HG02571 (cell line): ENCODE data around the gene SLC35F2.
"Not testable (repeated sequence)": the region's sequence is repeated elsewhere in the genome, so short reads cannot be mapped to it uniquely, and the experiment has no call there.

Source experiments
- ATAC-seq: cut with Tn5 transposase; IDR thresholded peaks from one replicate; pipeline ENCODE4 v1.9.1; 2021; ENCODE audit warnings: mild to moderate bottlenecking, moderate library complexity; ENCODE audit not compliant: unreplicated experiment

The SLC35F2 gene

GRCh38 chr11:107842412-107843100 is 16.0 kb downstream of the SLC35F2 start:
- ATAC-seq: no peak

GRCh38 chr11:107840129-107840484 is 18.5 kb downstream of the SLC35F2 start:
- ATAC-seq: no peak

- ATAC-seq: no peak
Measured at GRCh38 chr11:107836851-107837250, 21.7 kb downstream of the SLC35F2 start.

GRCh38 chr11:107834995-107835394 is 23.6 kb downstream of the SLC35F2 start:
- no peak for ATAC-seq

DNA sequence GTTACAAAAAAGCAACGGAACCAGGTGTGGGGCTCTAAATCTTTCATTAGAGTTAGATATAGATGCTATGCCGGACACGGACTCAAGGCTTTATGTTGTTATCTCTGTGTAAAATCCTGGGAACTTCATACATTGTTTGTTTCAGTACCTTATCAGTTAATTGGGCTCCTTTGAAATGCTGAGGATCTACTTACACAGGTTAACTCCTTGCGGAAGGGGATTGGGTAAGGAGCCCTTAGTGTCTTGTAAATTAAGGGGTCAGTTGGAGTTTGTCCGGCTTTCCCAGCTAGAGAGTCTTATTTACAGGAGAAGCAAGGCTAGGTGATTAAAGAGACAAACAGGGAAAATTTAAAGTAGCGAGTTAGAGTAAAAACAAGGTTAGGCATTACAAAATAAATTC is 24.7 kb downstream of the SLC35F2 start:
- ATAC-seq: not testable (repeated sequence)

DNA sequence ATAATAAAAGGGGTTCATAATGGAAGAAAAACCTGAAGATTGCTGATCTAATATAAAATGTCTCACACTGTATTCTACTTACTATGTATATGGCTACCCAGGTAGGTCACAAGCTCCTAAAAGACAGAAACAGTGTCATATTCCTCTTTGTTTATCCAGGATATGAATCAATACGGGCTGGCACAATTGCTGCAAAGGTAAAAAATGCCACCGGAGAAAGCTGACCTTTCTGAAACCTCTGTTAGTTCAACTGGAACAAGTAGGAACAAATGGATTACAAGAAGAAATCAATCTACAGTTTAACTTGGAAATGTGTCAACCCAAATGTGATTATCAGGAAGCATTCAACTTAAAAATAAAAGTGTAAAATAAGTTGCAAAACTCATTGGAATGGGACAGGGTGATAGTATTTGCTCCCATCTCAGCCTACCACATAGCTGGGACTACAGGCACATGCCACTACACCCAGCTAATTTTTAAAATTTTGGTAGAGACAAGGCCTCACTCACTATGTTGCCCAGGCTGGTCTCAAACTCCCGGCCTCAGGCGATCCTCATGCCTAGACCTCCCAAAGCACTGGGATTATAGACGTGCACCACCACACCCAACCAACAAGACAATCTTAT is 27.6 kb downstream of the SLC35F2 start:
- ATAC-seq: no peak

- no peak for ATAC-seq
Measured at GRCh38 chr11:107827041-107827440, 31.5 kb downstream of the SLC35F2 start.

DNA sequence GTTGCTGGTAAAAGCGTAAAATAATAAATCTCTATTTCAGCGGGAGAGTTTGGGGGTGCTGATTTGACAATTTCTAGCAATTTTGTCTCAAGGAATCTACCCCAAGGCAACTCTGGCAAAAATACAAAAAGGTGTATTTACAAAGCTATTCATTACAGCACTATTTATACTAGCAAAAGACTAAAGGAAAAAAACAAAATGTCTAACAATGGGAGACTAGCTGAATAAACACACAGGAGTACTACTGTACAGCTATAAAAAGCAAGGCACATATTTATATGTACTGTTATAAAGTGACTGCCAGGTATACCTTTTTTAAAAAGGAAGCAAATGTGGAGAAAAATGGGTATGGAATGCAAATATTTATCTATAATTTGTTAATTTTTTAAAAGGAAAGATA is 32.7 kb downstream of the SLC35F2 start:
- no peak for ATAC-seq

- no peak for ATAC-seq
Measured at GRCh38 chr11:107824668-107825369, 33.8 kb downstream of the SLC35F2 start.

- ATAC-seq: no peak
Measured at GRCh38 chr11:107821199-107821927, 37.2 kb downstream of the SLC35F2 start.

- no peak for ATAC-seq
Measured at GRCh38 chr11:107819361-107820014, 39.1 kb downstream of the SLC35F2 start.

- ATAC-seq: no peak
Measured at GRCh38 chr11:107818491-107818890, 40.1 kb downstream of the SLC35F2 start.

- no peak for ATAC-seq
Measured at GRCh38 chr11:107816028-107816427, 42.6 kb downstream of the SLC35F2 start.

DNA sequence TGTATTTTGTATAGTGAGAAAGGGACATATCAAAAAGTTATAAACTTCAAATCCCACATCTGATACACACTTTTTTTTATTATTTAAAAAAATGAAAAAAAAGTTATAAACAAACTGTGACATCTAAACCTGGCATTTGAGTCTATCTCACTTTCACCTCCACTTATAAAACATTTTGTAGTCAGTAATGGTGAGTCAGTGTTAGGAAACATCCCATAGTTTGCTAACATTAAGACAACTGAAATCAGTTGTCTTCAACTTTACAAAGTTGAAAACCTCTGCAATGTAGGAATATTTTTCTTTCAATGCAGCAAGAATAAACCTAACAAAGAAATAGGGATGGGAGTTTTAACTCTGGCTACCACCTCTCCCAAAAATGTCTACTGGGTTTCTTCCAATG is 47.7 kb downstream of the SLC35F2 start:
- no peak for ATAC-seq

DNA sequence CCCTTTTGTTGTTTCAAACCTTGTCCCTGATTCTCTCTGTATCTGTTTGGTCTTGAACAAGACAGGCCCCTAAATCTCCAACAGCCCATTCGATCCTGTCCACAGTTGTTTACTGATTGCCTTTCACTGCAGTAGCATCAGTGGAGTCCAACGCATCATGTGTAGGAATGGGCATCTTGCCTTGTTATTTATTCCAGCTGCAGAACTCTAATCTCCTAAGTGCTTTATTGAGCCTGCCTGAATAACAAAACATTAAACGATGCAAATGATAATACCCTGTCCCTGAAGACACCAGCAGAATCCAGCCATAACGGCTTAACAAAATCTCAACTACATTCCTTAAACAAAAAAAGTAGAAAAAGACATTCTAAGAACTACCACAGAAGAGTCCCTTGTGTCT is 50.1 kb downstream of the SLC35F2 start:
- no peak for ATAC-seq

DNA sequence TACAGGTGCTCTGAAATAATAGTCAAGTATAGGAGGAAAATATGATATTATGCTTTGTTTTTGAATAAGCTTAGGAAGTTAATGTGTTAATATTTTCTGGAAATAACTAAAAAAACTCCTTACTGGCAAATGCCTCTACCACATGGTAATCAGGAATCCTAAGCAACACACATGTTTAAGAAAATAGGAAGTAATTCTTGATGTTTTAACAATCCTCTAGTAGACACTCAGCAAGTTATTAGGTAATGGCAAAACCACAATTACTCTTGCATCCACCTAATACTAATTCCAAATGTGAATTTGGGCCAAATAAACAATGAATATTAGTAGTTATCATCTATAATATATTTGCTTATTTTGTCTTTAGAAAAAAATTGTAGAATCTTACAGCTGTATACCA is 53.6 kb downstream of the SLC35F2 start:
- no peak for ATAC-seq

DNA sequence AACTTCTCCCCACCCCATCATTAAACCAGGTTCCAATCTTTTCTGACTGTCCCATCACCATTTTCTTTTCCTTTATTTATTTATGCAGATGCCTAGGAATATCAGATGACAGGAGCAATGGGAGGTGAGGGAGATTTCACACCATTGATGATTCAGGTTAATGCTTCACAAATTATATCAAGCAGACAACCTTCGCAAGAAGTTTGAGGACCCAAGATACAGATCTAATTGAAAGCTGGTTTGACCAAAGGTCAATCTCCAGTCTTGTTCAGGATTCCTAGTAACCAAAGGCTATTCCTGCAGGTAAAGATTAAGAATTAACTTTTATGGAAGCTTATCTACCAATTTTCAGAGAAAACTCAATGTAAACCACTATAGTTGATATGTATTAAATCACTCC is 54.4 kb downstream of the SLC35F2 start:
- ATAC-seq: no peak

- ATAC-seq: no peak
Measured at GRCh38 chr11:107801641-107802040, 56.9 kb downstream of the SLC35F2 start.

DNA sequence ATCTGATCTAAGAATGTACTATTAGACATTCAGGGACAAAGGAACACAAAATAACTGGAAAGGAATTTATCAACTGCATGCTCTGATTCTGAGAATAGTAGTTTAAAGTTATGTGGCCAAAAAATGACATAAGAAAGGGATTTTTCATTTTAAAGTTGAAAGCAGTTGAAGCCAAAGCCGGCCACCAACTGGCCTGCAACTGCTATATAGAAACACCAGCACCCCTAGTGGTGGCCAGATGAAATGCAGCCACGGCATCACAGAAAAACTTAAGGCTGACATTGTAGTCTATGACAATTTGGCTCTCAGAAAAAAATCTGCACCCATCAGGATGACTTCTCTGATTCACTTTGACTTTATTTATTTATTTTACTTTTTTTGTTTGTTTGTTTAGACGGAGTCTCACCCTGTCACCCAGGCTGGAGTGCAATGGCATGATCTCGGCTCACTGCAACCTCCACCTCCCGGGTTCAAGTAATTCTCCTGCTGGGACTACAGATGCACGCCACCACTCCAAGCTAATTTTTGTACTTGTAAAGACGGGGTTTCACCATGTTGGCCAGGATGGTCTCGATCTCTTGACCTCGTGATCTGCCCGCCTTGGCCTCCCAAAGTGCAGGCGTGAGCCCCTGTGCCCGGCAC is 59.2 kb downstream of the SLC35F2 start:
- peak; percentile 82 for ATAC-seq

DNA sequence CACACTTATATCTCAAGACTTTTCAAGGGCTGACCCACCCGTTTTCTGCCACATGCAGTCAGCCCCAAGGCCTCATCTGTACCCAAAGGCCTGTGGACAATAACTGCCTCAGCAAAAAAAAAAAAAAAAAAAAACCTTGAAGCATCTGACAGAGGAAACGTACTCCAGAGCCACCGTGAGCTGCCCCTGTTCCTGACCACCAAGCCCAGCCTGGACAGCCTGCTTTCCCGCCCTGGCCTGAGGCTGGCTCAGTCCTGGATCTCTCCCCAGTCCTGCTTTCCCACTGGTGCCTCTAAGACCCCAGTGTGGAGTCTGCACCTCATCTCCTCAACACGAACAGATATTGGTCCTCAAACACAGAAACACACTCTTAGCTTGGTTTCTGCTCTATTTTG is 66.5 kb downstream of the SLC35F2 start:
- no peak for ATAC-seq
